IPS-11a (cell line): Measurements from ENCODE around the gene VPS25.

Experiments
- H3K4me3 ChIP-seq: one replicate; pipeline ENCODE4 v1.5.1; 2013; ENCODE audit warnings: low read depth, low read length, control low read depth

The VPS25 gene

DNA sequence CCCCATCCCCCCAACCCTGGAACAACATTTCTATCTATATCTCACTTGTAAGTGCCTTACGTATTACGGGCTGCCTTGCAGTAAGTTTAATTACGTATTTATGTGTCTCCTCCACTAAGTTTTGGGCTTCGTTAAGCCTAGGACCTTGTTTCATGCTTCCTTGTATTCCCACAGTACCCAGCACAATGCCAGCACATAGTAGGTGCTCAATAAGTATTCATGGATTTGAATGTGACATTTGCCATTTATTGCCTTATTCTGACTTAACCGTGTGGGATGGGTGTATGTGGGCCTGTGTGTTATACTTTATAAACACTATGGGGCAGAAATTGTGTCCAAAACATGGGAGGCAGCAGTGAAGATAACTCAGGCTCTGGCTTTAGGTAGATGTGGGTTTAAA is 19.3 kb downstream of the VPS25 start:
- no peak overlapping the region for H3K4me3 ChIP-seq

DNA sequence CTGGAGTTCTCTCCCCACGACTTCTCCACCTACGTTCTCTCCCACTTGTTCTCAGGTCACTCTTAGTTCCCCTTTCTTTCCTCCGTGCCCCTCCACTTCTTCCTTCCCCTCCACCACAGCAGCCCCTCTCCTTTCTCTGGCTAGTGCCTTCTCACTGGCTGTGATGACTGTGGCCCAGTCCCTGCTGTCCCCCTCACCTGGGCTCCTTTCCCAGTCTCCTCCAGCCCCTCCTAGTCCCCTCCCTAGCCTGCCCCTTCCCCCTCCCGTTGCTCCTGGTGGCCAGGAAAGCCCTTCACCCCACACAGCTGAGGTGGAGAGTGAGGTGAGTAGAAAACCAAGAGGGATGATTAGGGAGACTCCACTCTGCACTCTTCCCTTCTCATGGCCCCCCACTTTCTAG is 21.8 kb downstream of the VPS25 start:
- no peak overlapping the region for H3K4me3 ChIP-seq

DNA sequence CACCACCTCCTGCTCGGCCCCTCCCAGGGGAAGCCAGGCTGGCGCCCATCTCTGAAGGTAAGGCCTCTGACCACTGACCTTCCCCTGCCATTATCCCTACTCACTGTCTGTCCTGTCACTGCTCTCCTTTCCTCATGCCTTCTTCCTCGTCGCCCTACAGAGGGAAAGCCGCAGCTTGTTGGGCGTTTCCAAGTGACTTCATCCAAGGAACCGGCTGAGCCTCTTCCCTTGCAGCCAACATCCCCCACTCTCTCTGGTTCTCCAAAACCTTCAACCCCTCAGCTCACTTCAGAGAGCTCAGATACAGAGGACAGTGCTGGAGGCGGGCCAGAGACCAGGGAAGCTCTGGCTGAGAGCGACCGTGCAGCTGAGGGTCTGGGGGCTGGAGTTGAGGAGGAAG is 22.2 kb downstream of the VPS25 start:
- H3K4me3 ChIP-seq = no peak overlapping the region

DNA sequence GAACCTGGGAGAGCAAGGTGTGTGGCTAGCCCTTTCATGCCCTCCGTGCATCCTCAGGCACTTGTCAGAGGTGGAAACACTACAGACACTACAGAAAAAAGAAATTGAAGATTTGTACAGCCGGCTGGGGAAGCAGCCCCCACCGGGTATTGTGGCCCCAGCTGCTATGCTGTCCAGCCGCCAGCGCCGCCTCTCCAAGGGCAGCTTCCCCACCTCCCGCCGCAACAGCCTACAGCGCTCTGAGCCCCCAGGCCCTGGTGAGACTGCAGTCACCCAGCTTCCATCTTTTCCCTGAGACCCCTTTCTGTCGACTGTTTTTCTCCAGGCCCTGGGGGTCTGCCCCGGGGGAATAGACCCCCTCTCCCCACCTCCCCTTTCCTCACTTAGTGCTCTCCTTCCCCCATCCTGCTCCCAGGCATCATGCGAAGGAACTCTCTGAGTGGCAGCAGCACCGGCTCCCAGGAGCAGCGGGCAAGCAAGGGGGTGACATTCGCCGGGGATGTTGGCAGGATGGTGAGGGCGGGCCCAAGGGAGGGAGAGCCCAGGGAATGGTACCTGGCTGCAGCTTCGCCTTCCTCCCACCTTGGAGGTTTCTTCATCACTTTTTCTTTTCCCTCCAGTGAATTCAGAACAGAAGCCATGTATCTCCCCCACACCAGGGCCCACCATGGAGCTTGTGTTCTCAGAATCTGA is 23.0 kb downstream of the VPS25 start:
- H3K4me3 ChIP-seq = no peak overlapping the region

DNA sequence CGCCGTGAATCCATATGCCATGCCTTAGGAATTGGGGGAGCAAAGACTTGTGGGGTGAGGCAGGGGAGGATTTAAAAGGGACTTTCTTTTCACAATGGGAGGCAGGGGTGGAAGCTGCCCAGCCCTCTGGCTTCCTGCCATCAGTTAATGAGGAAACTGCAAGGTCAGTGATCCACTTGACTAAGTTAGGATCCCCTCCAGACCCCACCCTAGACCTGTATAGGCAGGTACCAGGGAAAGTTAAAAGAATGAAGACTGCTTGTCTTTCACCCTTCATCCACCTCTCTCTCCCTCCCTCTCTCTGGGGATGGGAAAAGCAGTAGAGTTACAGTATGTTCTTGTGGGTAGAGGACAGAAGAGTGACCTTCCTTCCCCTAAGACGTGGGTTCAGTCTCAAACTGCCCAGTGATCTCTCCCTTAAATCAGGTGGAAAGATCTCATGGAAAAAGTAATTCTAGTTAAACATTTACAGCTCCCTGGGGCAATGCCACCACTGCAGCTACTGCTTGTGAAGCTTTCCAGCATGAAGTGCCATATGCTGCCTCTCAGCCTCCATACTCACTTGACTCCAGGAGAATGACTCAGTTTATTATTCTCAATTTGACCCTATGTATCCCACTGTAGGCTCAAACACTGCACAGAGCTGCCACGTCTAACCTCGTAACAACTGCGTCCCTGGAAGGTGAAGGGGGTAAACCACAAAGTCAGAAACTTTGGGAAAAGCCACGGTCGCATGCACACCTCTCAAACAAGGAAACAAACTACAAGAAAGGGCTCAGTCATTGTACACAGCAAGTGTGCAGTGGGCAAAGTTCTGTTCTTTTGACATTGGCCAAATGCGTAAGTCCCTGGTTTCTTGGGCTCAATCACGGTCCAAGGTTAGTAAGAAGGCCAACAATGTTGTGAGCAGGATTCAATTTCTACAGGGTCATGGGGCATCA is 24.1 kb downstream of the VPS25 start:
- peak overlapping the region; percentile 98 for H3K4me3 ChIP-seq

DNA sequence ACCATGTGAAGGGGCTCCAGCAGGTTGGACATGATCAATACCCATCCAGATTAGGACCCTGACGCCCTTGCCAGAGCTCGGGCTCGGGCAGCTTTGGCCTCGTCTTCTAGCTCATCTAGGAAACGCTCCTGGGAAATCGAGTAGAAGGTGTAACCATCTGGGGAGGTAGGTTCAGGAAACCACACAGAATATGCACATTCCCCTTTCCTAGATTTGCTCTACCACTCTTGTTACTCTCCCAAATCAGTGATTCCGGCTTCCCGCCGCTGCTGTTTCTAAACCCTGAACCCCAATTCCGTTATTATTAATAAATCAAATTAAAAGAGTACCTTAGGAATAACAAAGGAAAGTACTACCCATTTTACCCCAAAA is 24.7 kb downstream of the VPS25 start:
- peak overlapping the region; percentile 98 for H3K4me3 ChIP-seq

DNA sequence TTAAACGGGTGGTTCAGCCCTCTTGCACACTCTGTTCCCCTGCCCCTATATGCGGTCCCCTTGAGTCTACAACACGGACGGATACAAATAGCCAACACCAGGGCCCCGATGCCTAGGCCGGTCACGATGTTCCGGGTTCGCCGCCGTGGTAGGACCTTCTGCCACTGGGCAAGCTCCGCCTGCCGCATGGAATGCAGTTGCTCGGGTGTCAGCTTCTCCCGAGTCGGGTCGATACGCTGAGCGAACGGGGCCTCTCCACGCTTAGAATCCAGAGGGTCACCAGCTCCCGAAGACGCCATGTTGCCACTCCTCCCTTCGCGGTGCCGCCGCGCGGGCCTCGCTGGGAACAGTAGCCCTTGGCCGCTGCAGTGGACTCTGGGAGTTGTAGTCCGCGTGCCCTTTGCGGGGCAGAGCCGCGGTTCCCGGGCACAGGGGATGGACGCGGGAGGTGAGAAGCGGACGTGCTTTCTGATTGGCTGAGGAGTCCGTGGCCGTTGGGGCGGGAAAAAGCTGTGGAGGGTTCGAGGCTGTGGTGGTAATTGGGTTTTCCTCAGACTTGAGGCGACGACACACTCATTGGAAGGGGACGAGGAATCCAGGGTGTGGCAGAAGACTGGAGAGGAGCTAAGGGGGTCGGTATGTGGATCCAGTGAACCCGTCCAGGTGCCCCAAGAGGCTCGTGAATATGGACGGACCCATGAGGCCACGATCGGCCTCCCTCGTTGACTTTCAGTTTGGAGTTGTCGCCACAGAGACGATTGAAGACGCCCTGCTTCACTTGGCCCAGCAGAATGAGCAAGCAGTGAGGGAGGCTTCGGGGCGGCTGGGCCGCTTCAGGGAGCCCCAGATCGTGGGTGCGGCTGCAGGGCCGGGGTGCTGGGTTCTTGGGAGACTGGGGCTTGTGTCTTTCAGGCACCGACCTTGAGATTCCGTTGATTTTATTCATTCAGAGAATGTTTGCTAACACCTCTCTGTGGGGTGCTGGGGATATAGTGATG is 25.4 kb downstream of the VPS25 start, which contains the start of the genes CNTD1 and COA3:
TSS of gene CNTD1 (plus strand) at position 479 of the 998 bp plus-strand sequence. CDS start at position 686, 207 bp downstream.
TSS of gene COA3 (minus strand) at position 322 of the 998 bp plus-strand sequence. CDS start at position 299, 23 bp downstream.
- H3K4me3 ChIP-seq = peak within 1 kb of the TSS; percentile 98

DNA sequence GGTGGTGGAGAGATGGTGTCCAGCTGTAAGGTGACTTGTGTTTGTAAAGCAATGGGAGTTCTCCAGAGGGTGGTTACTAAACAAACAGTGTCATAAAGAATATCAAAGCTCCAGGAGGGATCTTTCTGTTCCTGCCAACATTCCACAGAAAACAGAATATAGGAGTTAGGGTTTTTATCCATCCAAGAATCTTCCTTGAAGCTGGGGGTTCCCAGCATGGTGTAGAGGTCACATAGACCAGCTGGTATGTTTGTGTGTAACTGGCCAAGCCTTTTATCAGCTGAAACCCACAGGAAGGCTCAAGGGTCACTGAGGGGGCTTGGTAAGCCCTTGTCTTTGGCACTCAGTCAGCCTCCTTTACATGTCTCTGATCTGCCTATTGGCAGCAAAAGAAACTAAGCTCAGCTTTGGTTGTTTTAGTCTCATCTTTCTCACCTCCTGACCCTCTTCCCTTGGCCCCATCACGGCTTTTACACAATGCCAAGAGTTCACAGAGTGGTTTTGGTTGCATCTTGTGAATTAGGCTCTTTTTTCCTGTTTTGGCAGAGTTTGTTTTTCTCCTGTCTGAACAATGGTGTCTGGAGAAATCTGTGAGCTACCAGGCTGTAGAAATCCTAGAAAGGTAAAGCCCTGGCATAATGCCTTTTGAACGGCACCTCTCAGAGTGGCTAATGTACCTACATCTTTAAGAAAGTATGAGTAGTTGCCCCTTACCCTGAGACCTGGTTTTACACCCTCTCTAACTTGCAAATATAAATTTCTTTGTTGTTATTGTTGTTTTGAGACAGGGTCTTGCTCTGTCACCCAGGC is 30.0 kb downstream of the VPS25 start:
- no peak overlapping the region for H3K4me3 ChIP-seq

DNA sequence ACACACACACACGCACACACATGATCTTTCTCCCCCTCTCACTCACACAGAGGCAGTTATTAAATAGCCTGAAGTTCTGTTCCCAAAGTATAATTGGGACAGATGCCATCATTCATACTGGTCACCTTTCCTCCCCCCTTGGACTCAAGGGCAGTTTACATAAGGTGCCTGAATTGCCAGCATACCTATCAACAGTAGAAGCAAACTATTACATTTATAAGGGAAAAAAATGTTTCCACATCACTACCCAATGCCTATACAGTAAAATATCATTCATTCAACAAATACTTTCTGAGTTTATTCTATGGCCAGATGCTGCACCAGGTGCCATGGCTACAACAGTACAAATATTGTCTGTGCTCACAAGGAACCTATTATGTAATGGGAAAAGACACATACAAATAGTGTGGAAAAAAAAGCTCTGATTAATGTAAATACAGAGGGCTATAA is 31.7 kb downstream of the VPS25 start:
- no peak overlapping the region for H3K4me3 ChIP-seq

DNA sequence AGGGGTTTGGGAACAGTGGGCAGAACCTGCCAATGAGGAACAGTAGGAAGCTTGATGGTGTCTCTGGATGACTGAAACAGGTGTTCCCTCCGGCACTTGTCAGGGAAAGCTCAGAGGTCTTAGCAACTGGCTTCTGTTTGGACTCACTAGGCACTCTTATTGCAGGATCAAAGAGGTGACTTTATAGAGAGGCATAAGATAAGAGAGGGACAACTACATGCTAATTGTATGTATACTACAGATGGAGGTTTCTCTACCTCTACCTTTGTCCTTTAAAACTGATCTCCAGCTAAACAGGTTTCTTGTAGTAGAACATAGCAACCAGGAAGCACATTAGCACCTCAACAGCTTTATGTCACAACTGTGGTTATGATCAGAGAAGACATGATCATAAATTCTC is 33.0 kb downstream of the VPS25 start:
- H3K4me3 ChIP-seq = no peak overlapping the region

DNA sequence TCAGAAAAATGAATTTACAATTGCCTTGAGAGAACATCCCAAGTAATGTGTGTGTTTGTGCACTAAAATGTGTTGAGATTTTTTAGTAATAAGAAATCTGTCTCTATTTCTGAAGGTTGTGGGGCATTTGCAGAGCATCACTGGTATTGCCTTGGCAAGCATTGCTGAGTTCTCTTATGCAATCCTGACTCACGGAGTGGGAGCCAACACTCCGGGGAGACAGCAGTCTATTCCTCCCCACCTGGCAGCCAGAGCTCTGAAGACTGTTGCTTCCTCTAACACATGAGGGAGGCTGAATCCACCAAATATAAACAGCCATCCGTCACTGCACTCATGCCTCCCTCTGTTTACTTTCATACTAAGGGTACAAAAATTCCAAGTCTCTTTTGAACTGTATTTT is 36.0 kb downstream of the VPS25 start:
- no peak overlapping the region for H3K4me3 ChIP-seq

DNA sequence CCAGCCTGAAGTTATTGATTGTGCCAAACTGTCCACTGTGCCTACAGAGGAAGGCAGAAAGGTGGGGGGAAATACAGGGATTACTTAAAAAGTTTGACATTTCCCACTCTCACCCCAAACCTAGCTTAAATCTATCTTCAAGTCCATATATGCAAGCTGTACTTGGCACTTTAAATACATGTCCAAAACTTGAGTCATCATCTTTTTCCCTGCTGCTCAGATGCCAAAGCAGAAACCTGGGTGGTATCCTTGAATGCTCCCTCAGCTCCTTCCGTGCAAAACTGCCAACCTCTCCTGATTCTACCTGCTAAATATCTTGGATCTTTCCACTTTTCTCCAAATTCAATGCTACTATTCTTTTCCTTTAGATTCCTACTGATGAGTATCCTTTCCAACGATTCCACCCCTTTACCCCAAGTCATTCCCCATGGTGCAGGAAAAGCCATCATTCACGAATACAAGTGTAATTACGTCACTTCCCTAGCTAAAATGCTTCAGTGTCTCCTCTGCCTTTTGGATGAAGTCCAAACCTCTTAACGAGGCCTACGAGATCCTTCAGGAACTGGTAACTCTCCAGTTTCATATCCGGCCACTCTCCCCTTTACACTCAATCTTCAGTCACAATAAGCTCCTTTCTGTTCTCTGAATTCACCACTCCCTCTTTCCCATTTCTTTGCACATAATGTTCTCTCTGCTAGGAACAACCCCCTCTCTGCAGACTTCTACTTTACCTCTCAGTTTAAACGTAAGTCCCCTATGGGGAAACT is 41.6 kb downstream of the VPS25 start:
- no peak overlapping the region for H3K4me3 ChIP-seq

DNA sequence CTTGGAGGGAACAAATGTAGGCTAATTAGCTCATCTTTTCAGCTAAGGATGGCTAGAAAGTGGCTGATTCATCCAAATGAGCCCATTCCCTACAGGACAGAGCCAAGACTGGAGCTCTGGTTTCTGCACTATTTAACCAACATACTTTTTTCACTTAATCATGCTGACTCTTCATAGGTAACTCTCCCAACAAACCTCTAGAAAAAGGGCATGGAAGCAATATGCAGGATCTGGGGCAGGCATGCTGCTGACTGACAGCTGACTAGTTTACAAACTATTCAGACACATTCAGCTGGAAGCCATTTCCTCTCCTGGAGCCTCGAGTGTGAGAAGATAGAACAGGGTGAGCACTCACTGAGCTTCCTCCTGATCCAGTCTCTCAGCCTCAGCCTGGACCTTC is 44.6 kb downstream of the VPS25 start:
- no peak overlapping the region for H3K4me3 ChIP-seq

DNA sequence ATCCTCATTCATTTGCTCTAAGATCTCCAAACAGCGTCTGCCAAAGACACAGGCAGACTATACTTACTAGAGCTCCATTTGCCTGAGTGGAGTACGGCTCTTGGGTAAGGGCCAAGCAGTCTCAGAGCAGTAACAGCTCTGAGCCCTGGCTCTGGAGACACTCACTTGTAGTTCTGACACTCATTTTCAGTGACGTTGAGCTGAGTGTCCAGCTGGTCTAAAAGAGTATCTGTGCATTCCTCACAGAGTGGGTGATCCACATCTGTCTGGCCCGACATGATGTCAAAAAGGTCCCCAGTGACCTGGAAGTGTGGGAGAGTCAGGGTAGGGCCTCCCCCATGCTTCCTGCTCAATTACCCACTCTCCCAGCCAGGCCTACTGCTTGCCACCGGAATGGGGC is 45.1 kb downstream of the VPS25 start:
- no peak overlapping the region for H3K4me3 ChIP-seq

DNA sequence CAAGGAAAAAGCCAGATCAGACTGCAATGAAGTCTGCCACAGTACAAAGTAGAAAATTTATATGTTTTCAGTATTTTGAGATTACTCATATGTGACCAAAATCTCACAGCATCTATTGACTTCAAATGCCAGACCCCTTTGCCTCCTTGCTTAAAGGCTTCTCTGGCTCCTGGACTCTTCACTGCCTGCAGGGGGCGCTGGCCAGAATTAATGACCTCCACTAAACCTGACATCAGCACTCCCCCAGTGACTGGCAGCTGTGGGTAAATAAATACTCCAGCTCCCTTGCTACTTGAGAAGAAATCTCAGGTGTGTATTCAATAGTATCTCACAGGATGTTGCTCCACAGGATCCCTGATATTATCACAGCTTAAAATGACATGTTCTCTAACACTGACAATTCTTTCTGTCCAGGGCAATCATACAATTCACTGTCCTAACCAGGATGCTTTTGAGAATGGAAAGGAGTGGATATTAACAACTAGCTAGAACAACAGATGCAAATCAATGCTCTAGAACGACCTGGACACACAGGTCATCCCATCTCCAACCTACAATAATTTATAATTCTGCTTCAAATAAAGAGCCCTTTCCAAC is 46.8 kb downstream of the VPS25 start:
- H3K4me3 ChIP-seq = no peak overlapping the region

DNA sequence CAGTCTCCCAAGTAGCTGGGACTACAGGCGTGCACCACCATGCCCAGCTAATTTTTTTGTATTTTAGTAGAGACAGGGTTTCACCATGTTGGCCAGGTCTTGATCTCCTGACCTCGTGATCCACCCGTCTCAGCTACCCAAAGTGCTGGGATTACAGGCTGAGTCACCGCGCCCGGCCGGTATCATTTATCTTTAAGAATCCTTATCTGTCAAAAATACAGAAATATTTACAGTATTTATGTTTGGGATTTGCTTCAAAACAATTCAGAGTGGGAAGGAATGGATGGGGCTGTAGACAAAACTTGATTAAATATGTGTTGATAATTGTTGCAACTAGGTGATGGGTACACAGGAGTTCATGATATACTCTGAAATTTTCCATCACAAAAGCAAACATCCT is 47.9 kb downstream of the VPS25 start:
- no peak overlapping the region for H3K4me3 ChIP-seq

DNA sequence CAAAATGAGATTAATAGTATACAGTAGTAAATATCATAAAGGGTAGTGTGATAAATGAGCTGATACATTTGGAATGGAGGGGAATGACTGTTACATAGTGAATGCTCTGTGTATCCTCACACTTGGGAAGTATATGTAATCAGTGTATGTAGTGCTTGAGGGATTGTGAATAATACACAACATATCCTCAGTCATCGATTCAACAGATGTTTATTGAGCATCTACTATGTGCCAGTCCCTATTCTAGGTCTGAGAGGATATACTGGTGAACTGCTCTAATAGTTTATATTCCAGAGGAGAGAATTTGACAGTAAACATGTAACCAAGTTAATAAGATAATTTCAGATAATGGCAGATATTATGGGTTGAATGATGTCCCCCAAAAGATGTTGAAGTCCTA is 54.2 kb downstream of the VPS25 start:
- no peak overlapping the region for H3K4me3 ChIP-seq
